ENCODE data around the gene SAT2. TPM values are rescaled to one million over a fixed set of nuclear protein-coding genes. Genes with fewer than 3 reads are reported as not detected.

Gene SAT2
- total RNA-seq, 1 experiment from 2014 or later, result 49.8 TPM

DNA sequence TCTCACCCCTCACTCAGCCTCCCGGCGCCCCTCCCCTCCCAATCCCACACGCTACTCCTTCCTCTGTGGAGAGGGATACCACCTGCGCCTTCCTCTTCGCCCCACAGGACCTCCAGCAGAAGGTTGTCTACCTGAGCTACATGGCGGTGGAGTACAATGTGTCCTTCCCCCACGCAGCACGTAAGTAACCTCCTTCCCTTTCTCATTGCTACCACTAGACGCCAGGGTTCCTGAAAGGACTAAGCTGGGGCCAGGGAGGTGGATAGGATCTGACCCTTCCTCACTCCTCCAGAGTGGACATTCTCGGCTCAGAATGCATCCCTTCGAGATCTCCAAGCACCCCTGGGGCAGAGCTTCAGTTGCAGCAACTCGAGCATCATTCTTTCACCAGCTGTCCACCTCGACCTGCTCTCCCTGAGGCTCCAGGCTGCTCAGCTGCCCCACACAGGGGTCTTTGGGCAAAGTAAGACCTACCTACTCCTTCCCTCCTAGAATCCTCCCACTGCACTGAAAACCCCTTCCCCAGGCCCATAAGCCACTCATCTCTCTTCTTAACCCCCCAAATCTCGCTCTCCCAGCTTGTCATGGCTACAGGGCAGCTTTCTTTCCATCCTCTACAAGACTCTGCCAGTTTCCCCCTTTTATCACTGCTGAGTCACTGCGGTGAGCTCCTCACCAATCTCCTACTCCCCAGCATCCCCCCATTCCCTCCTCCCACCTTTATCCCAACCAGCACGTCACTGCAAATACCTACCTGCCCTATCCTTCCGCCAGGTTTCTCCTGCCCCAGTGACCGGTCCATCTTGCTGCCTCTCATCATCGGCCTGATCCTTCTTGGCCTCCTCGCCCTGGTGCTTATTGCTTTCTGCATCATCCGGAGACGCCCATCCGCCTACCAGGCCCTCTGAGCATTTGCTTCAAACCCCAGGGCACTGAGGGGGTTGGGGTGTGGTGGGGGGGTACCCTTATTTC is 46.7 kb downstream of the SAT2 start:
- no peak for DNase-seq (ENCODE audit: low read depth)
- in situ Hi-C loops (cut with HindIII; ENCODE audit: low pct_unique_long_range_greater_than_20kb, low sequenced_read_pairs), result no loop called here

DNA sequence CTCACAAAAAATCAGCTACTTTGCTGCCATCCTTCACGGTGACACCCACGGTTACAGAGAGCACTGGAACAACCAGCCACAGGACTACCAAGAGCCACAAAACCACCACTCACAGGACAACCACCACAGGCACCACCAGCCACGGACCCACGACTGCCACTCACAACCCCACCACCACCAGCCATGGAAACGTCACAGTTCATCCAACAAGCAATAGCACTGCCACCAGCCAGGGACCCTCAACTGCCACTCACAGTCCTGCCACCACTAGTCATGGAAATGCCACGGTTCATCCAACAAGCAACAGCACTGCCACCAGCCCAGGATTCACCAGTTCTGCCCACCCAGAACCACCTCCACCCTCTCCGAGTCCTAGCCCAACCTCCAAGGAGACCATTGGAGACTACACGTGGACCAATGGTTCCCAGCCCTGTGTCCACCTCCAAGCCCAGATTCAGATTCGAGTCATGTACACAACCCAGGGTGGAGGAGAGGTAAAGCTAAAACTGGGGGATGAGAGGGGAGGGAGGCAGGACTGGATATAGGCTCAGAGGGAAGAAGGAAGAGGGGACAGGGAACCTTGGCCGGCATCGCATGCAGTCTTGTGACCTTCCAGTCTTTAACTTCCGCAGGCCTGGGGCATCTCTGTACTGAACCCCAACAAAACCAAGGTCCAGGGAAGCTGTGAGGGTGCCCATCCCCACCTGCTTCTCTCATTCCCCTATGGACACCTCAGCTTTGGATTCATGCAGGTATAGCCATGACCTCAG is 47.6 kb downstream of the SAT2 start:
- no peak for DNase-seq (ENCODE audit: low read depth)
- in situ Hi-C loops (cut with HindIII; ENCODE audit: low pct_unique_long_range_greater_than_20kb, low sequenced_read_pairs), result no loop called here

DNA sequence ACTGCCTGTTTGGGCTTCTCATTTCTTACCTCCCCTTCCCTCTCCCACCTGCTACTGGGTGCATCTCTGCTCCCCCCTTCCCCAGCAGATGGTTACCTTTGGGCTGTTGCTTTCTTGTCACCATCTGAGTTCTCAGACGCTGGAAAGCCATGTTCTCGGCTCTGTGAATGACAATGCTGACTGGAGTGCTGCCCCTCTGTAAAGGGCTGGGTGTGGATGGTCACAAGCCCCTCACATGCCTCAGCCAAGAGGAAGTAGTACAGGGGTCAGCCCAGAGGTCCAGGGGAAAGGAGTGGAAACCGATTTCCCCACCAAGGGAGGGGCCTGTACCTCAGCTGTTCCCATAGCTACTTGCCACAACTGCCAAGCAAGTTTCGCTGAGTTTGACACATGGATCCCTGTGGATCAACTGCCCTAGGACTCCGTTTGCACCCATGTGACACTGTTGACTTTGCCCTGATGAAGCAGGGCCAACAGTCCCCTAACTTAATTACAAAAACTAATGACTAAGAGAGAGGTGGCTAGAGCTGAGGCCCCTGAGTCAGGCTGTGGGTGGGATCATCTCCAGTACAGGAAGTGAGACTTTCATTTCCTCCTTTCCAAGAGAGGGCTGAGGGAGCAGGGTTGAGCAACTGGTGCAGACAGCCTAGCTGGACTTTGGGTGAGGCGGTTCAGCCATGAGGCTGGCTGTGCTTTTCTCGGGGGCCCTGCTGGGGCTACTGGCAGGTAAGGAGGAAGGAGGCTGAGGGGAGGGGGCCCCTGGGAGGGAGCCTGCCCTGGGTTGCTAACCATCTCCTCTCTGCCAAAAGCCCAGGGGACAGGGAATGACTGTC is 48.4 kb downstream of the SAT2 start, which contains the start of gene CD68:
CD68 (plus strand) TSS at position 638 of the 833 bp plus-strand sequence; CDS start at position 678, 40 bp downstream.
- DNase-seq (ENCODE audit: low read depth), result peak; percentile 94
- in situ Hi-C loops (cut with HindIII; ENCODE audit: low pct_unique_long_range_greater_than_20kb, low sequenced_read_pairs), result no loop called here

DNA sequence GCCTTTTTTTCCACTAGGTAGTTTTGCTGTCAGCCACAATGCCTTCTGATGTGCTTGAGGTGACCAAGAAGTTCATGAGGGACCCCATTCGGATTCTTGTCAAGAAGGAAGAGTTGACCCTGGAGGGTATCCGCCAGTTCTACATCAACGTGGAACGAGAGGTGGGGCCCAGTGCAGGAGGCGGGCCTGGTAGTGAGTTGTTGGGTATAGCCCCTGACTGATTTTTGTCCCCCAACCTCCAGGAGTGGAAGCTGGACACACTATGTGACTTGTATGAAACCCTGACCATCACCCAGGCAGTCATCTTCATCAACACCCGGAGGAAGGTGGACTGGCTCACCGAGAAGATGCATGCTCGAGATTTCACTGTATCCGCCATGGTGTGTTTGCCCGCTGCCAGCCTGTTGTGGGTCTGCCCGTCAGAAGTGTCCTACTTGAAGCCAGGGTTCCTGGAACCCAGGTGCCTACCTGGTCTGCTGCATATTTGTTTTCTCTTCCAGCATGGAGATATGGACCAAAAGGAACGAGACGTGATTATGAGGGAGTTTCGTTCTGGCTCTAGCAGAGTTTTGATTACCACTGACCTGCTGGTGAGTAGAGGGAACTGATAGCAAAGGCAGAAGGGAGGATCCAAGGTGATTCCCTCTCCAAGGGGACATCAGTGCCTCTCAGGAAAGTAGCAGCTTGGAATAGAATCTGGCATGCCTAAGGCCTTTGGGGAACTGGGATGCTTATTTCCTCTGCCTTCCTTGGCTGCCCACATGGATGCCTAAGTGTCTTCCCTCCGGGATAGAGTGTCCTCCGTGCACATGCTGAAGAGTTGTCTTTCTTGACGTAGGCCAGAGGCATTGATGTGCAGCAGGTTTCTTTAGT is 50.1 kb downstream of the SAT2 start:
- in situ Hi-C loops (cut with HindIII; ENCODE audit: low pct_unique_long_range_greater_than_20kb, low sequenced_read_pairs), result no loop called here
- no peak for DNase-seq (ENCODE audit: low read depth)

DNA sequence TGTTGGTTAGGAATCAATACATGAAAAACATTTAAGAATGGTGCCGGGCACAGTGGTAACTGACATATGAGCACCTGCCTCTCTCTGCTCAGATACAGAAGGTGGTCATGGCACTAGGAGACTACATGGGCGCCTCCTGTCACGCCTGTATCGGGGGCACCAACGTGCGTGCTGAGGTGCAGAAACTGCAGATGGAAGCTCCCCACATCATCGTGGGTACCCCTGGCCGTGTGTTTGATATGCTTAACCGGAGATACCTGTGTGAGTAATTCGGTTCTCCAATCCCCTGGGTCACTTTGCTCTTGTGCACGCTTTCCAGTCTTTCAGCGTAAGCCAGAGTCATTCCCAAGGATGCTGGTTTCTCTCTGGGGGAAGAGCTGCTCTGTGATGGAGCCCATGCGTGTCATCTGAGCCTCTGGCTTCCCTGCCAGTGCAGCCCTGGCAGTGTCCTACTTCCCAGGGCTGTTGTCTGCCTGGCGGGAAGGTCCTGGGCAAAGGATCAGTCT is 51.1 kb downstream of the SAT2 start:
- in situ Hi-C loops (cut with HindIII; ENCODE audit: low pct_unique_long_range_greater_than_20kb, low sequenced_read_pairs), result no loop called here
- no peak for DNase-seq (ENCODE audit: low read depth)

Other genes starting within 250 kb of the SAT2 start
- gene TNK1, start 246.7 kb downstream of the SAT2 start, total RNA-seq (2014; rRNA removed; shearing (Covaris generic); ENCODE audit: low replicate concordance), result 1.8 and 2.9 TPM in 2 replicates
- 5.6 and 14.4 TPM in 2 replicates for gene PLSCR3, start 233.3 kb downstream of the SAT2 start, total RNA-seq (2014; rRNA removed; shearing (Covaris generic); ENCODE audit: low replicate concordance)
- 132 and 200 TPM in 2 replicates for gene TMEM256, start 223.7 kb downstream of the SAT2 start, total RNA-seq (2014; rRNA removed; shearing (Covaris generic); ENCODE audit: low replicate concordance)
- 1.1 TPM in 1 of 2 replicates, not detected in the other for gene NLGN2, start 220.0 kb downstream of the SAT2 start, total RNA-seq (2014; rRNA removed; shearing (Covaris generic); ENCODE audit: low replicate concordance)
- gene SPEM1, start 207.5 kb downstream of the SAT2 start, total RNA-seq (2014; rRNA removed; shearing (Covaris generic); ENCODE audit: low replicate concordance), result not detected in 2 replicates
- not detected in 2 replicates for gene SPEM2, start 202.2 kb downstream of the SAT2 start, total RNA-seq (2014; rRNA removed; shearing (Covaris generic); ENCODE audit: low replicate concordance)
- gene SPEM3, start 199.0 kb downstream of the SAT2 start, total RNA-seq (2014; rRNA removed; shearing (Covaris generic); ENCODE audit: low replicate concordance), result not detected in 2 replicates
- gene TMEM102, start 192.4 kb downstream of the SAT2 start, total RNA-seq (2014; rRNA removed; shearing (Covaris generic); ENCODE audit: low replicate concordance), result 2.9 and 6.7 TPM in 2 replicates
- gene FGF11, start 188.3 kb downstream of the SAT2 start, total RNA-seq (2014; rRNA removed; shearing (Covaris generic); ENCODE audit: low replicate concordance), result 0.06 and 0.98 TPM in 2 replicates
- 4.0 and 11.0 TPM in 2 replicates for gene CHRNB1, start 182.8 kb downstream of the SAT2 start, total RNA-seq (2014; rRNA removed; shearing (Covaris generic); ENCODE audit: low replicate concordance)
- 4.6 and 5.8 TPM in 2 replicates for gene ZBTB4, start 148.2 kb downstream of the SAT2 start, total RNA-seq (2014; rRNA removed; shearing (Covaris generic); ENCODE audit: low replicate concordance)
- not detected in 2 replicates for gene SLC35G6, start 146.4 kb downstream of the SAT2 start, total RNA-seq (2014; rRNA removed; shearing (Covaris generic); ENCODE audit: low replicate concordance)
- 10.9 and 11.8 TPM in 2 replicates for gene POLR2A, start 143.5 kb downstream of the SAT2 start, total RNA-seq (2014; rRNA removed; shearing (Covaris generic); ENCODE audit: low replicate concordance)
- gene TNFSF12, start 78.8 kb downstream of the SAT2 start, total RNA-seq (2014; rRNA removed; shearing (Covaris generic); ENCODE audit: low replicate concordance), result 0.24 TPM in 1 of 2 replicates, not detected in the other
- 5.1 and 6.2 TPM in 2 replicates for gene TNFSF13, start 69.1 kb downstream of the SAT2 start, total RNA-seq (2014; rRNA removed; shearing (Covaris generic); ENCODE audit: low replicate concordance)
- 105 and 115 TPM in 2 replicates for gene SENP3, start 65.9 kb downstream of the SAT2 start, total RNA-seq (2014; rRNA removed; shearing (Covaris generic); ENCODE audit: low replicate concordance)
- 57.9 and 93.2 TPM in 2 replicates for gene CD68, start 48.2 kb downstream of the SAT2 start, total RNA-seq (2014; rRNA removed; shearing (Covaris generic); ENCODE audit: low replicate concordance)
- gene MPDU1, start 44.0 kb downstream of the SAT2 start, total RNA-seq (2014; rRNA removed; shearing (Covaris generic); ENCODE audit: low replicate concordance), result 96.4 and 130 TPM in 2 replicates
- not detected in 2 replicates for gene SOX15, start 37.7 kb downstream of the SAT2 start, total RNA-seq (2014; rRNA removed; shearing (Covaris generic); ENCODE audit: low replicate concordance)
- gene FXR2, start 12.9 kb downstream of the SAT2 start, total RNA-seq (2014; rRNA removed; shearing (Covaris generic); ENCODE audit: low replicate concordance), result 45.5 and 48.8 TPM in 2 replicates
- gene SHBG, start 2.3 kb upstream of the SAT2 start, total RNA-seq (2014; rRNA removed; shearing (Covaris generic); ENCODE audit: low replicate concordance), result 0.20 TPM in 1 of 2 replicates, not detected in the other
- gene ATP1B2, start 23.1 kb upstream of the SAT2 start, total RNA-seq (2014; rRNA removed; shearing (Covaris generic); ENCODE audit: low replicate concordance), result not detected in 2 replicates
- 24.4 and 27.3 TPM in 2 replicates for gene TP53, start 59.7 kb upstream of the SAT2 start, total RNA-seq (2014; rRNA removed; shearing (Covaris generic); ENCODE audit: low replicate concordance)
- 18.6 and 23.1 TPM in 2 replicates for gene WRAP53, start 60.7 kb upstream of the SAT2 start, total RNA-seq (2014; rRNA removed; shearing (Covaris generic); ENCODE audit: low replicate concordance)
- not detected in 2 replicates for gene EFNB3, start 77.4 kb upstream of the SAT2 start, total RNA-seq (2014; rRNA removed; shearing (Covaris generic); ENCODE audit: low replicate concordance)
- gene DNAH2, start 89.9 kb upstream of the SAT2 start, total RNA-seq (2014; rRNA removed; shearing (Covaris generic); ENCODE audit: low replicate concordance), result 1.0 TPM in 1 of 2 replicates, not detected in the other
- 0.27 TPM in 1 of 2 replicates, not detected in the other for gene KDM6B, start 206.4 kb upstream of the SAT2 start, total RNA-seq (2014; rRNA removed; shearing (Covaris generic); ENCODE audit: low replicate concordance)
- not detected in 2 replicates for gene TMEM88, start 227.2 kb upstream of the SAT2 start, total RNA-seq (2014; rRNA removed; shearing (Covaris generic); ENCODE audit: low replicate concordance)
- gene NAA38, start 229.7 kb upstream of the SAT2 start, total RNA-seq (2014; rRNA removed; shearing (Covaris generic); ENCODE audit: low replicate concordance), result 52.9 and 61.3 TPM in 2 replicates
- 4.6 and 4.7 TPM in 2 replicates for gene CYB5D1, start 230.2 kb upstream of the SAT2 start, total RNA-seq (2014; rRNA removed; shearing (Covaris generic); ENCODE audit: low replicate concordance)

All from Caki2 (cell line).